Measurements from ENCODE around the gene SYNGR1. TPM values are rescaled to one million over a fixed set of nuclear protein-coding genes. Genes with fewer than 3 reads are reported as not detected.

The SYNGR1 gene
- 37.9 TPM for polyA plus RNA-seq (2013, experiment 1 of 2)
- 29.3 TPM for polyA plus RNA-seq (2013, experiment 2 of 2)

- H3K27ac ChIP-seq (ENCODE audit: low read depth, low read length, severe bottlenecking), result no peak within 1 kb of the TSS
Measured at GRCh38 chr22:39349967-39350726, at the start of gene SYNGR1. SYNGR1 (plus strand) TSS chr22:39349991; CDS start chr22:39350011, 20 bp downstream.

GRCh38 chr22:39300186-39300830 is 49.5 kb upstream of the SYNGR1 start:
- WGBS, 2 experiments (ENCODE audit: insufficient coverage in 2 of 2), result 41 to 43% methylated on average over 12 to 15 of the region's 19 CpGs
- Histone ChIP-seq H3K4me3 (ENCODE audit: extremely low read depth, insufficient read depth, low read length, poor library complexity, severe bottlenecking) (no peak overlapping the region), H3K4me1 (ENCODE audit: control insufficient read depth, insufficient read depth, low read length, poor library complexity, severe bottlenecking) (peaks cover 25% of the 10 kb centered on the region), H3K36me3 (ENCODE audit: control insufficient read depth, insufficient read depth, low read length) (no peaks in the 10 kb centered on the region), H3K27ac (ENCODE audit: low read depth, low read length, severe bottlenecking) (peak overlapping the region; percentile 36), H3K9me3 (ENCODE audit: control insufficient read depth, low read length) (no peaks in the 10 kb centered on the region)

More at GRCh38 chr22:39349967-39350726, at the start of gene SYNGR1:
- Histone ChIP-seq H3K4me1 (ENCODE audit: control insufficient read depth, insufficient read depth, low read length, poor library complexity, severe bottlenecking) (peaks cover 22% of the 10 kb centered on the region), H3K4me3 (ENCODE audit: extremely low read depth, insufficient read depth, low read length, poor library complexity, severe bottlenecking) (peak within 1 kb of the TSS; percentile 58), H3K9me3 (ENCODE audit: control insufficient read depth, low read length) (no peaks in the 10 kb centered on the region), H3K36me3 (ENCODE audit: control insufficient read depth, insufficient read depth, low read length) (no peaks in the 10 kb centered on the region)
- WGBS, 2 experiments (ENCODE audit: insufficient coverage in 2 of 2), result 3 to 5% methylated on average over 48 to 81 of the region's 87 CpGs

GRCh38 chr22:39301108-39301507 is 48.7 kb upstream of the SYNGR1 start:
- H3K9me3 ChIP-seq (ENCODE audit: control insufficient read depth, low read length), result no peaks in the 10 kb centered on the region
- H3K4me3 ChIP-seq (ENCODE audit: extremely low read depth, insufficient read depth, low read length, poor library complexity, severe bottlenecking), result no peak overlapping the region
- WGBS, 2 experiments (ENCODE audit: insufficient coverage in 2 of 2), result 93 to 94% methylated on average over 5 to 9 of the region's 9 CpGs
- no peaks in the 10 kb centered on the region for H3K36me3 ChIP-seq (ENCODE audit: control insufficient read depth, insufficient read depth, low read length)
- H3K27ac ChIP-seq (ENCODE audit: low read depth, low read length, severe bottlenecking), result no peak overlapping the region
- peaks cover 25% of the 10 kb centered on the region for H3K4me1 ChIP-seq (ENCODE audit: control insufficient read depth, insufficient read depth, low read length, poor library complexity, severe bottlenecking)

- Histone ChIP-seq H3K27ac (ENCODE audit: low read depth, low read length, severe bottlenecking) (no peak overlapping the region), H3K36me3 (ENCODE audit: control insufficient read depth, insufficient read depth, low read length) (no peaks in the 10 kb centered on the region), H3K9me3 (ENCODE audit: control insufficient read depth, low read length) (no peaks in the 10 kb centered on the region), H3K4me1 (ENCODE audit: control insufficient read depth, insufficient read depth, low read length, poor library complexity, severe bottlenecking) (peaks cover 24% of the 10 kb centered on the region), H3K4me3 (ENCODE audit: extremely low read depth, insufficient read depth, low read length, poor library complexity, severe bottlenecking) (no peak overlapping the region)
- 79 to 84% methylated on average over 5 to 6 of the region's 7 CpGs for WGBS, 2 experiments (ENCODE audit: insufficient coverage in 2 of 2)
Measured at GRCh38 chr22:39301926-39302325, 47.9 kb upstream of the SYNGR1 start.

- Histone ChIP-seq H3K9me3 (ENCODE audit: control insufficient read depth, low read length) (no peaks in the 10 kb centered on the region), H3K4me1 (ENCODE audit: control insufficient read depth, insufficient read depth, low read length, poor library complexity, severe bottlenecking) (peaks cover 18% of the 10 kb centered on the region), H3K4me3 (ENCODE audit: extremely low read depth, insufficient read depth, low read length, poor library complexity, severe bottlenecking) (no peak overlapping the region), H3K27ac (ENCODE audit: low read depth, low read length, severe bottlenecking) (no peak overlapping the region), H3K36me3 (ENCODE audit: control insufficient read depth, insufficient read depth, low read length) (peaks cover 4% of the 10 kb centered on the region)
- 100% methylated on average over 1 of the region's 2 CpGs for WGBS, 2 experiments (ENCODE audit: insufficient coverage in 2 of 2)
Measured at GRCh38 chr22:39302431-39302960, 47.3 kb upstream of the SYNGR1 start.

DNA sequence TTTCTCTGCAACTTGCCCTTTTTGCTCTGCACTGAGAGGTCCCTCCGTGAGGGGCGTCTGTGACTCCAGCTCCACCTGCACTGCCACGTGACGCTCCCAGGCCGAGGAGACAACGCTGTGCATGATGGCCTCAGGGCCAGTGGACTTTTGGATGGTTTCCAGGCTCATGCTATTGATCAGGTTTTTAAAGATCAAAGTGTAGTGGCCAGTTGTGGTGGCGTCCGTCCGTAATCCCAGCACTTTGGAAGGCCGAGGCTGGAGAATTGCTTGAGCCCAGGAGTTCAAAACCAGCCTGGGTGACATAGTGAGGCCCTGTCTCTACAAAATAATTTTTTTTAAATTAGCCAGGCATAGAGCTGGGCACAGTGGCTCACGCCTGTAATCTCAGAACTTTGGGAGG is 46.4 kb upstream of the SYNGR1 start:
- Histone ChIP-seq H3K36me3 (ENCODE audit: control insufficient read depth, insufficient read depth, low read length) (peaks cover 4% of the 10 kb centered on the region), H3K4me3 (ENCODE audit: extremely low read depth, insufficient read depth, low read length, poor library complexity, severe bottlenecking) (no peak overlapping the region), H3K27ac (ENCODE audit: low read depth, low read length, severe bottlenecking) (no peak overlapping the region), H3K4me1 (ENCODE audit: control insufficient read depth, insufficient read depth, low read length, poor library complexity, severe bottlenecking) (peaks cover 9% of the 10 kb centered on the region), H3K9me3 (ENCODE audit: control insufficient read depth, low read length) (no peaks in the 10 kb centered on the region)
- WGBS, 2 experiments (ENCODE audit: insufficient coverage in 2 of 2), result 89 to 92% methylated on average over 11 of the region's 11 CpGs

GRCh38 chr22:39303892-39304671 is 45.7 kb upstream of the SYNGR1 start:
- Histone ChIP-seq H3K27ac (ENCODE audit: low read depth, low read length, severe bottlenecking) (no peak overlapping the region), H3K4me1 (ENCODE audit: control insufficient read depth, insufficient read depth, low read length, poor library complexity, severe bottlenecking) (peaks cover 14% of the 10 kb centered on the region), H3K36me3 (ENCODE audit: control insufficient read depth, insufficient read depth, low read length) (peaks cover 4% of the 10 kb centered on the region), H3K4me3 (ENCODE audit: extremely low read depth, insufficient read depth, low read length, poor library complexity, severe bottlenecking) (no peak overlapping the region), H3K9me3 (ENCODE audit: control insufficient read depth, low read length) (no peaks in the 10 kb centered on the region)
- 97% methylated on average over 15 to 16 of the region's 16 CpGs for WGBS, 2 experiments (ENCODE audit: insufficient coverage in 2 of 2)

- Histone ChIP-seq H3K9me3 (ENCODE audit: control insufficient read depth, low read length) (no peaks in the 10 kb centered on the region), H3K27ac (ENCODE audit: low read depth, low read length, severe bottlenecking) (no peak overlapping the region), H3K4me1 (ENCODE audit: control insufficient read depth, insufficient read depth, low read length, poor library complexity, severe bottlenecking) (peaks cover 24% of the 10 kb centered on the region), H3K36me3 (ENCODE audit: control insufficient read depth, insufficient read depth, low read length) (peaks cover 6% of the 10 kb centered on the region), H3K4me3 (ENCODE audit: extremely low read depth, insufficient read depth, low read length, poor library complexity, severe bottlenecking) (no peak overlapping the region)
- 92 to 95% methylated on average over 12 to 13 of the region's 14 CpGs for WGBS, 2 experiments (ENCODE audit: insufficient coverage in 2 of 2)
Measured at GRCh38 chr22:39306456-39307361, 43.1 kb upstream of the SYNGR1 start.

DNA sequence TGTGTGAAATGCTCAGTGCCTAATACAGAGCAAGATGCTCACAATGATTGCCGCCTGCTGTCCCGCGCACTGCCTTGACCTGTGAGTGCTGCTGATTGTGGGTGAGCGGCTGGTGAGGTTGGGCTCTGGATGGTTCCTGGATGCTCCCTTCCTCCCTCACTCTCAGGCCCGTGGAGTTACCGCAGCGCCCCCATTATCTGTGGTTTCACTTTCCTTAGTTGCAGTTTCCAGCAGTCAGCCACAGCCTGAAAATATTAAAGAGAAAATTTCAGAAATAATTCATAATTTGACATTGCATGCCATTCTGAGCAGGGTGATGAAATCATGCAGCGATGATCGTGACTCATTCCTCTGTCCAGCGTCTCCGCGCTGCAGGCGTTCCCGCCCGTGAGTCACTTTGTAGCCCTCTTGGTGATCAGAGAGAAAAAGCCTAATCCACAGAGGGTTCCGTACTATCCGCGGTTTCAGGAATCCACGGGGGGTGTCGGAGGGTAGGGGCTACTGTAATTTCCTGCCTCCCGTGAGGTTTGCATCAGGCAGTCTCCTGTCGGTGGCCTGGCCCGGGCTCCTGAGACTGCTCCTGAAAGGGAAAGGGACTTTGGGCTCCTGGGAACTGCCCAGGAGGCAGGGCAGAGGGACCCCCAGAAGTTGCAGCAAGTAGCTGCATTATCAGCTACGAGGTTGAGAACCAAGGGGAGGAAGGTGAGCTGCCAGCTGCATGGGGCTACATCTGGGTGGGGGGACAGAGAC is 41.0 kb upstream of the SYNGR1 start:
- H3K4me1 ChIP-seq (ENCODE audit: control insufficient read depth, insufficient read depth, low read length, poor library complexity, severe bottlenecking), result peaks cover 42% of the 10 kb centered on the region
- peaks cover 27% of the 10 kb centered on the region for H3K36me3 ChIP-seq (ENCODE audit: control insufficient read depth, insufficient read depth, low read length)
- no peaks in the 10 kb centered on the region for H3K9me3 ChIP-seq (ENCODE audit: control insufficient read depth, low read length)
- no peak overlapping the region for H3K4me3 ChIP-seq (ENCODE audit: extremely low read depth, insufficient read depth, low read length, poor library complexity, severe bottlenecking)
- H3K27ac ChIP-seq (ENCODE audit: low read depth, low read length, severe bottlenecking), result peak overlapping the region; percentile 80
- WGBS, 2 experiments (ENCODE audit: insufficient coverage in 2 of 2), result 52 to 69% methylated on average over 17 to 20 of the region's 24 CpGs

All from mesodermal cell (in vitro differentiated cells).